ENCODE results near the gene CASP3. TPM values are rescaled to one million over a fixed set of nuclear protein-coding genes. Genes with fewer than 3 reads are reported as not detected.

The CASP3 gene
- total and polyA plus RNA-seq, 4 donors, result 37.5 to 62.1 (median 47.6) TPM

DNA sequence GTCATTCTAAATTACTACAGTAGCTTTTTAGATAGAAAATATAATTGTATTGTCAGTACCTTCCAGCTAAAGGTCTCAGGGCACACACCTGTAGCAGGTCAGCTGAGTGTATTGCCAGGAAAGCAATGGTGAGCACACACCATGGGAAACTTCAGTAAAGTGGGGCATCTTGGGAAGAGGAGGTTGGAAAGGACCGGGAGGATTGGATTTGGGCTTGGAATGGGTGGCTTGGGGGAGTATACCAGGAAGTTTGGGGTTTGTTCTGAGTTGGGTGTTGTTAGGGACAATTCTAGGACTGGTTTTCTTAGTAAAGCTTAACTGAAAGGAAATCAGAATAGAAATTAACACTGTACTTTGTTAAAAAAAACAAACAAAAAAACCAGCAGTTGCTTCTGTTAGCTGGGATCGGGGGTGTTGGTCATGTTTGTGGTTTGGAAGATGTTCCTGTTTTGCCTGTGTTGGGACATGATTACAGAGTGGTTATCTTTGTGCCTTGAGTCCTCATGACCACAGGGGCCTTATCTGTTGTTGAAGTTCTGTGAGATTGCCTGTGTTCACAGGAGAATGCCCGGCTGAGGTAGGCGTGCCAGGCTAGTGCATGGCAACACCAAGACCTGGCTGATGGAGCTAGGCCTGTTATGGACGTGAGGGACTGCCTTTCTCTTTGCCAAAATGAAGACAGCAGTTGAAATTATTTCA is 35.4 kb upstream of the CASP3 start:
- no peaks in the 10 kb centered on the region for H3K27me3 ChIP-seq (ENCODE audit: control insufficient read depth, insufficient read depth, low read length)
- H3K4me1 ChIP-seq (ENCODE audit: control insufficient read depth, insufficient read depth, low read length), result no peaks in the 10 kb centered on the region
- DNase-seq (ENCODE audit: low read depth in 4 of 6, low spot score in 6 of 6), result no peak
- H3K9me3 ChIP-seq (ENCODE audit: control insufficient read depth, insufficient read depth, low read length), result no peaks in the 10 kb centered on the region
- no peak overlapping the region for H3K4me3 ChIP-seq (ENCODE audit: low read depth, low read length)
- peaks cover 3% of the 10 kb centered on the region for H3K36me3 ChIP-seq (ENCODE audit: control insufficient read depth, insufficient read depth, low read length)
- WGBS (ENCODE audit: insufficient coverage), result 98% methylated on average over 5 of the region's 5 CpGs
- no peak overlapping the region for H3K27ac ChIP-seq (ENCODE audit: low read depth, low read length)

- DNase-seq (ENCODE audit: low read depth in 4 of 6, low spot score in 6 of 6), result no peak
- Histone ChIP-seq H3K27me3 (ENCODE audit: control insufficient read depth, insufficient read depth, low read length) (no peaks in the 10 kb centered on the region), H3K9me3 (ENCODE audit: control insufficient read depth, insufficient read depth, low read length) (no peaks in the 10 kb centered on the region), H3K27ac (ENCODE audit: low read depth, low read length) (no peak overlapping the region), H3K4me1 (ENCODE audit: control insufficient read depth, insufficient read depth, low read length) (no peaks in the 10 kb centered on the region), H3K36me3 (ENCODE audit: control insufficient read depth, insufficient read depth, low read length) (peaks cover 3% of the 10 kb centered on the region), H3K4me3 (ENCODE audit: low read depth, low read length) (no peak overlapping the region)
- WGBS (ENCODE audit: insufficient coverage), result no CpG with 5 or more reads among the region's 1 CpG
These were observed 32.7 kb upstream of the CASP3 start for GRCh38 chr4:184681916-184682315.

DNA sequence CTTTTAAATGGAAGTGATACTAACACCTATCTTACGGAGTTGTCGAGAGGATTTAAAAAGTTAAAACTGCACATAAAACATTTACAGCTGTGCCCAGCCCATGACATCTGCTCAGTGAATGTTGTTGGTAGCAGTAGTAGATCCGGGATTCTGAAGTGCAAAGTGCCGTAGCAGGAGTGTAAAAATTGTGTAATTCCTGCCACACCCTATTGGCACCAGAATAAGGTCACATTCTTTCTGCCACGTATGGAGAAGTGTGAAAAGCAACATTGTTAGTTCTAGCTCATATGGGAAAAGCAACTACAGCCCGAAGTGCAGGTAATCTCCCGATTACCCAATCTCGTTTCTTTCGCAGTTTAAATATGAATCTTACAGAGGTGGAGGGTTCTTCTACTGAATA is 31.5 kb upstream of the CASP3 start:
- no peak overlapping the region for H3K4me3 ChIP-seq (ENCODE audit: low read depth, low read length)
- WGBS (ENCODE audit: insufficient coverage), result no CpG with 5 or more reads among the region's 9 CpGs

GRCh38 chr4:184675821-184676492 is 26.7 kb upstream of the CASP3 start:
- WGBS (ENCODE audit: insufficient coverage), result 89% methylated on average over 2 of the region's 3 CpGs
- peaks cover 15% of the 10 kb centered on the region for H3K36me3 ChIP-seq (ENCODE audit: control insufficient read depth, insufficient read depth, low read length)
- H3K27me3 ChIP-seq (ENCODE audit: control insufficient read depth, insufficient read depth, low read length), result no peaks in the 10 kb centered on the region

More for the DNA sequence above, 31.5 kb upstream of the CASP3 start:
- Histone ChIP-seq H3K27ac (ENCODE audit: low read depth, low read length) (no peak overlapping the region), H3K9me3 (ENCODE audit: control insufficient read depth, insufficient read depth, low read length) (no peaks in the 10 kb centered on the region), H3K27me3 (ENCODE audit: control insufficient read depth, insufficient read depth, low read length) (no peaks in the 10 kb centered on the region), H3K36me3 (ENCODE audit: control insufficient read depth, insufficient read depth, low read length) (peaks cover 3% of the 10 kb centered on the region), H3K4me1 (ENCODE audit: control insufficient read depth, insufficient read depth, low read length) (no peaks in the 10 kb centered on the region)
- no peak for DNase-seq (ENCODE audit: low read depth in 4 of 6, low spot score in 6 of 6)

GRCh38 chr4:184675018-184675417 is 25.8 kb upstream of the CASP3 start:
- Histone ChIP-seq H3K4me1 (ENCODE audit: control insufficient read depth, insufficient read depth, low read length) (no peaks in the 10 kb centered on the region), H3K36me3 (ENCODE audit: control insufficient read depth, insufficient read depth, low read length) (peaks cover 15% of the 10 kb centered on the region), H3K4me3 (ENCODE audit: low read depth, low read length) (no peak overlapping the region), H3K27me3 (ENCODE audit: control insufficient read depth, insufficient read depth, low read length) (no peaks in the 10 kb centered on the region), H3K9me3 (ENCODE audit: control insufficient read depth, insufficient read depth, low read length) (no peaks in the 10 kb centered on the region), H3K27ac (ENCODE audit: low read depth, low read length) (no peak overlapping the region)
- 98% methylated on average over 3 of the region's 5 CpGs for WGBS (ENCODE audit: insufficient coverage)
- DNase-seq (ENCODE audit: low read depth in 4 of 6, low spot score in 6 of 6), result no peak

More at GRCh38 chr4:184675821-184676492, 26.7 kb upstream of the CASP3 start:
- no peaks in the 10 kb centered on the region for H3K9me3 ChIP-seq (ENCODE audit: control insufficient read depth, insufficient read depth, low read length)
- DNase-seq (ENCODE audit: low read depth in 4 of 6, low spot score in 6 of 6), result no peak
- no peak overlapping the region for H3K4me3 ChIP-seq (ENCODE audit: low read depth, low read length)
- H3K4me1 ChIP-seq (ENCODE audit: control insufficient read depth, insufficient read depth, low read length), result no peaks in the 10 kb centered on the region
- no peak overlapping the region for H3K27ac ChIP-seq (ENCODE audit: low read depth, low read length)

- DNase-seq (ENCODE audit: low read depth in 4 of 6, low spot score in 6 of 6), result no peak
- 100% methylated on average over 1 of the region's 4 CpGs for WGBS (ENCODE audit: insufficient coverage)
- Histone ChIP-seq H3K4me3 (ENCODE audit: low read depth, low read length) (no peak overlapping the region), H3K27ac (ENCODE audit: low read depth, low read length) (no peak overlapping the region), H3K27me3 (ENCODE audit: control insufficient read depth, insufficient read depth, low read length) (no peaks in the 10 kb centered on the region), H3K36me3 (ENCODE audit: control insufficient read depth, insufficient read depth, low read length) (peaks cover 15% of the 10 kb centered on the region), H3K9me3 (ENCODE audit: control insufficient read depth, insufficient read depth, low read length) (no peaks in the 10 kb centered on the region), H3K4me1 (ENCODE audit: control insufficient read depth, insufficient read depth, low read length) (peaks cover 6% of the 10 kb centered on the region)
These were observed 24.8 kb upstream of the CASP3 start for GRCh38 chr4:184674011-184674410.

DNA sequence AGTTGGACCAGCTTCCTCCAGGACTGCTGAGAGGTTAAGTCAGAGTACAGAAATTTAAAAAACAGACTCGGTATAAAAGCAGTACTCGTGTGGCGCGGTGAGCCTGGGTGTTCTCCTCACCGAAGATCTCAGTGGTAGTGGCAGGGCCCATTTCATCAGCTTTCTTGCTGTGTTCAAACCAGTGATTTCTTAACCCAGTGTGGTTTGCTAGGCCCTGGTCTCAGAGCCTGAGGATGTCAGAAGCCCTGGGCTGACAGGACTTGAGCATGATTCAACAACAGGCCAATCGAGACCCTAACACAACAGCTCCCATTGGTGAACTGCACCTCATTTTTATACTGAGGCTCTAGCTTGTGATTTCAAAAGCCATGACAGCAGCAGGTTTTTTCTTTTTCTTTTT is 23.5 kb upstream of the CASP3 start:
- Histone ChIP-seq H3K27ac (ENCODE audit: low read depth, low read length) (no peak overlapping the region), H3K9me3 (ENCODE audit: control insufficient read depth, insufficient read depth, low read length) (no peaks in the 10 kb centered on the region), H3K36me3 (ENCODE audit: control insufficient read depth, insufficient read depth, low read length) (peaks cover 22% of the 10 kb centered on the region), H3K4me1 (ENCODE audit: control insufficient read depth, insufficient read depth, low read length) (peaks cover 6% of the 10 kb centered on the region), H3K4me3 (ENCODE audit: low read depth, low read length) (no peak overlapping the region), H3K27me3 (ENCODE audit: control insufficient read depth, insufficient read depth, low read length) (no peaks in the 10 kb centered on the region)
- no peak for DNase-seq (ENCODE audit: low read depth in 4 of 6, low spot score in 6 of 6)
- WGBS (ENCODE audit: insufficient coverage), result 96% methylated on average over 6 of the region's 6 CpGs

DNA sequence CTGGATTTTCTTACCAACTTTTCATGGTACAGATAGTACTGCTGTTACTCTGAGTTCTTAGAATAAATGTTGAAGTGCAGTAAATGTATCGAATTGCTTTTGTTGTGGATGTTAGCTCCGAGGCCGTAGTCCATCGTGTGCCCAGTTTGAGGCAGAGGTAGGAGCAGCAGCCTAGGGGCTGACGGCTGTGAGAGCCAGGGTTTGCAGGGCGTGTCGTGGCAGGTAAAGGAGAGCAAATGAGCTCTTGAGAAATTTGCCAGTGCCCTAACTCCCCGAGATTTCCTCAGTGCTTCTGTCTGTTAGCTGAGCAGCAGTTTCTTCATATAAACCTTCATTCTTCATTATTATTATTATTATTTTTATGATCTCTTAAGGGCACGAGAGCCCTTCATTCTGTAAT is 21.9 kb upstream of the CASP3 start:
- H3K27ac ChIP-seq (ENCODE audit: low read depth, low read length), result no peak overlapping the region
- peaks cover 6% of the 10 kb centered on the region for H3K4me1 ChIP-seq (ENCODE audit: control insufficient read depth, insufficient read depth, low read length)
- no peak for DNase-seq (ENCODE audit: low read depth in 4 of 6, low spot score in 6 of 6)
- H3K36me3 ChIP-seq (ENCODE audit: control insufficient read depth, insufficient read depth, low read length), result peaks cover 28% of the 10 kb centered on the region
- 80% methylated on average over 7 of the region's 9 CpGs for WGBS (ENCODE audit: insufficient coverage)
- H3K27me3 ChIP-seq (ENCODE audit: control insufficient read depth, insufficient read depth, low read length), result no peaks in the 10 kb centered on the region
- H3K4me3 ChIP-seq (ENCODE audit: low read depth, low read length), result no peak overlapping the region
- no peaks in the 10 kb centered on the region for H3K9me3 ChIP-seq (ENCODE audit: control insufficient read depth, insufficient read depth, low read length)

DNA sequence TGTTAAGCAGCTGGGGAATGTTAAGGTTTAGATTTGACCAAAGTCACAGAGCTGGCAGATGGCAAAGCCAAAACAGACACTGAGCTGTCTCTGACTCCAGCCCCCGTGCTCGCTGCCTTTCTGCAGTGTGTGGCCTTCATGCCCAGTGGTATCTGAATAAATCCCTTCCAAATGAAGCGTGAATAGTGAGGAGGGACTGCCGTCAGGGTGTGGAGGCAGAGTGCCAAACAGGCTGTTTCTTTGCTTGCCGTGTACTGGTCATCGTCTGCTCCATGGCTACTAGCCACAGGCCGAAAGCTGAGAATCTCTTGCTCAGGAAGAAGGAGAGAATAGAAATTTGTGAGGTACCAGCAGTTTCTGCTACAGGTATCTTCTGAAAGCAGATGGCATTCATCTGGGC is 20.0 kb upstream of the CASP3 start:
- no peaks in the 10 kb centered on the region for H3K9me3 ChIP-seq (ENCODE audit: control insufficient read depth, insufficient read depth, low read length)
- peak in 2 of 6 donors; percentile 48 to 53 for DNase-seq (ENCODE audit: low read depth in 4 of 6, low spot score in 6 of 6)
- no peak overlapping the region for H3K4me3 ChIP-seq (ENCODE audit: low read depth, low read length)
- 32% methylated on average over 7 of the region's 7 CpGs for WGBS (ENCODE audit: insufficient coverage)
- H3K36me3 ChIP-seq (ENCODE audit: control insufficient read depth, insufficient read depth, low read length), result peaks cover 30% of the 10 kb centered on the region
- no peak overlapping the region for H3K27ac ChIP-seq (ENCODE audit: low read depth, low read length)
- peaks cover 6% of the 10 kb centered on the region for H3K4me1 ChIP-seq (ENCODE audit: control insufficient read depth, insufficient read depth, low read length)
- no peaks in the 10 kb centered on the region for H3K27me3 ChIP-seq (ENCODE audit: control insufficient read depth, insufficient read depth, low read length)

All from spinal cord (tissue), 10 donors.